DND-41 (cell line): ENCODE data around the gene STARD10.

ENCODE experiments used
- ATAC-seq: fragments of 200-7000 bp; cut with Tn5 transposase; 3 replicates; pipeline ENCODE4 v1.9.1; 2021; ENCODE audit warnings: low read depth; ENCODE audit not compliant: insufficient read depth
- DNase-seq: peaks from one replicate; pipeline ENCODE4 v3.0.0-alpha.2; 2020
- H2AFZ ChIP-seq: 2 replicates; pipeline ENCODE4 v1.6.0; 2012; ENCODE audit warnings: low read depth, low read length
- H3K27ac ChIP-seq: 2 replicates; pipeline ENCODE4 v1.5.1; 2012; ENCODE audit warnings: low read length, inconsistent platforms
- H3K27me3 ChIP-seq: fragments of 200-600 bp; sonication (generic); 2 replicates; pipeline ENCODE4 v1.6.0; 2012; ENCODE audit warnings: low read length, mild to moderate bottlenecking, inconsistent platforms; ENCODE audit not compliant: insufficient read depth, poor library complexity
- H3K36me3 ChIP-seq: 2 replicates; pipeline ENCODE4 v1.5.1; 2012; ENCODE audit warnings: low read length, inconsistent platforms; ENCODE audit not compliant: insufficient read depth
- H3K4me1 ChIP-seq: 2 replicates; pipeline ENCODE4 v1.5.1; 2012; ENCODE audit warnings: mild to moderate bottlenecking, low read length; ENCODE audit not compliant: insufficient read depth
- H3K4me2 ChIP-seq: 2 replicates; pipeline ENCODE4 v1.6.0; 2012; ENCODE audit warnings: mild to moderate bottlenecking, moderate library complexity, low read length, inconsistent platforms; ENCODE audit not compliant: insufficient read depth
- H3K4me3 ChIP-seq, 2 experiments: fragments of 200-600 bp in 1 of 2; shearing (Covaris generic) in 1 of 2; 2 replicates each; pipeline ENCODE4 v1.5.1; 2012 to 2016; ENCODE audit warnings: inconsistent platforms in 2 of 2, low read length in 2 of 2, mild to moderate bottlenecking in 2 of 2, low read depth in 1 of 2, moderate library complexity in 1 of 2
- H3K79me2 ChIP-seq: 2 replicates; pipeline ENCODE4 v1.6.0; 2012; ENCODE audit warnings: low read length, inconsistent platforms; ENCODE audit not compliant: insufficient read depth
- H3K9ac ChIP-seq: 2 replicates; pipeline ENCODE4 v1.6.0; 2012; ENCODE audit warnings: low read depth, mild to moderate bottlenecking, inconsistent platforms, low read length, moderate library complexity
- H3K9me3 ChIP-seq: 2 replicates; pipeline ENCODE4 v1.5.1; 2012; ENCODE audit warnings: low read length, moderate library complexity, mild to moderate bottlenecking, inconsistent platforms; ENCODE audit not compliant: insufficient read depth, severe bottlenecking
- H4K20me1 ChIP-seq: 2 replicates; pipeline ENCODE4 v1.6.0; 2012; ENCODE audit warnings: low read length; ENCODE audit not compliant: insufficient read depth
- EZH2 ChIP-seq: IDR thresholded peaks from 3 replicates; pipeline ENCODE4 v1.6.1; 2012; ENCODE audit warnings: borderline replicate concordance, low read depth, mild to moderate bottlenecking, moderate library complexity, low read length, inconsistent platforms; ENCODE audit not compliant: severe bottlenecking
- TF ChIP-seq, protein P1 (sequence below): IDR thresholded peaks from 2 replicates; pipeline ENCODE4 v1.5.1; 2012; ENCODE audit warnings: borderline replicate concordance, low read length, moderate library complexity, mild to moderate bottlenecking; ENCODE audit not compliant: poor library complexity, severe bottlenecking; ENCODE audit errors: extremely low read depth

The STARD10 gene

DNA sequence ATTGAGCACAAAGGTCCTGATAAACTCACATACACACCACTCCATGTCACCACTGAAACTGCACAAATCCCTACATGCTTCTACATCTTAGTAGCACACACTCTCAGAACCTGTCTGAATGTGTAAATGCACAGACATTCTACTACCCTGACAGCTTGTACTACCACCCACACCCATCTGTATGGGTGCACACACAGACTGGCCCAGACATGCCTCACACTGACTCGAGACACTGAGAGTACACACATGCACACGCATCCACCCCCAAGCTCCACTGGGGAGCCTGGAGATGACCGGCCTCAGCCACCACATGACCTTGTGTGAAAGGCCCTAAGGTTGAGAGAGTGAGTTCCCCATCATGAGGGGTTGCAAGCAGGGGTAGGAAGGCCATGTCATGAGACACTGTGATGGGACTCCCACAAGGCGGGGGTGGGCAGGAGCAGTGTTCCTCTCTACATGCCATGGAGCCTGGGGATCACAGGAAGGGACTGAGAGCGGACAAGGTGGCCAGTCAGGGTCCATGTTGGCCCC is 69.8 kb downstream of the STARD10 start:
- H3K4me3 ChIP-seq, result no peak overlapping the region
- DNase-seq (no peak), ATAC-seq (no peak)
- H3K9ac ChIP-seq, result no peak overlapping the region
- H3K4me2 ChIP-seq, result no peak overlapping the region
- H3K9me3 ChIP-seq, result no peaks in the 10 kb centered on the region
- TF ChIP-seq, protein P1, sequence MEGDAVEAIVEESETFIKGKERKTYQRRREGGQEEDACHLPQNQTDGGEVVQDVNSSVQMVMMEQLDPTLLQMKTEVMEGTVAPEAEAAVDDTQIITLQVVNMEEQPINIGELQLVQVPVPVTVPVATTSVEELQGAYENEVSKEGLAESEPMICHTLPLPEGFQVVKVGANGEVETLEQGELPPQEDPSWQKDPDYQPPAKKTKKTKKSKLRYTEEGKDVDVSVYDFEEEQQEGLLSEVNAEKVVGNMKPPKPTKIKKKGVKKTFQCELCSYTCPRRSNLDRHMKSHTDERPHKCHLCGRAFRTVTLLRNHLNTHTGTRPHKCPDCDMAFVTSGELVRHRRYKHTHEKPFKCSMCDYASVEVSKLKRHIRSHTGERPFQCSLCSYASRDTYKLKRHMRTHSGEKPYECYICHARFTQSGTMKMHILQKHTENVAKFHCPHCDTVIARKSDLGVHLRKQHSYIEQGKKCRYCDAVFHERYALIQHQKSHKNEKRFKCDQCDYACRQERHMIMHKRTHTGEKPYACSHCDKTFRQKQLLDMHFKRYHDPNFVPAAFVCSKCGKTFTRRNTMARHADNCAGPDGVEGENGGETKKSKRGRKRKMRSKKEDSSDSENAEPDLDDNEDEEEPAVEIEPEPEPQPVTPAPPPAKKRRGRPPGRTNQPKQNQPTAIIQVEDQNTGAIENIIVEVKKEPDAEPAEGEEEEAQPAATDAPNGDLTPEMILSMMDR, result no peak
- TF ChIP-seq EZH2, result no peak
- H4K20me1 ChIP-seq, result peaks cover 19% of the 10 kb centered on the region; the same call in 1 of the 2 replicates
- H3K27me3 ChIP-seq, result no peaks in the 10 kb centered on the region
- peaks cover 46% of the 10 kb centered on the region for H3K36me3 ChIP-seq
- no peak overlapping the region for H3K27ac ChIP-seq
- peaks cover 33% of the 10 kb centered on the region for H3K4me1 ChIP-seq
- H3K79me2 ChIP-seq, result peaks cover 64% of the 10 kb centered on the region
- no peak overlapping the region for H2AFZ ChIP-seq

DNA sequence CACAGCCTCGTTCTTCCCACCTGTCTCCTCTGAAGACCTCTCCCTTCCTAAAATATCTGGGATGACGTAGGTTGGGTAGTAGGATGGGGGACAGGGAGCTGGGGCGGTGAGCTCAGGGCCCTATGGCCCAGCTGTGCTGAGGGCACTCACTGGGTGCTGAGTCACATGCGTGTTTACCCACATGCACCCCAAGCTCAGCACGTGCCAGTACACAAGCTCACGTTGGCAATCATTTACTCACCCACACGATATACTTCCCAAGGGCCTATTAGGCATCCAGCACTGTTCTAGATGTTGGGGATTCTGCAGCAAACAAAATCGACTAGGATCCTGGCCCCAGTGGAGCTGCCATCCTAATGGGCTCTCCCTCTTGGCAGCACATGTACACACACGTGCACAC is 70.3 kb downstream of the STARD10 start:
- H4K20me1 ChIP-seq, result peaks cover 24% of the 10 kb centered on the region; the same call in 1 of the 2 replicates
- no peak for DNase-seq
- H3K4me3 ChIP-seq, result no peak overlapping the region
- H3K9me3 ChIP-seq, result no peaks in the 10 kb centered on the region
- H3K4me1 ChIP-seq, result peaks cover 33% of the 10 kb centered on the region
- H3K4me2 ChIP-seq, result no peak overlapping the region
- no peak for ATAC-seq
- H3K27me3 ChIP-seq, result no peaks in the 10 kb centered on the region
- H3K9ac ChIP-seq, result no peak overlapping the region
- no peak overlapping the region for H2AFZ ChIP-seq
- TF ChIP-seq, protein P1, result no peak
- no peak overlapping the region for H3K27ac ChIP-seq
- peaks cover 70% of the 10 kb centered on the region for H3K79me2 ChIP-seq
- peaks cover 52% of the 10 kb centered on the region for H3K36me3 ChIP-seq

DNA sequence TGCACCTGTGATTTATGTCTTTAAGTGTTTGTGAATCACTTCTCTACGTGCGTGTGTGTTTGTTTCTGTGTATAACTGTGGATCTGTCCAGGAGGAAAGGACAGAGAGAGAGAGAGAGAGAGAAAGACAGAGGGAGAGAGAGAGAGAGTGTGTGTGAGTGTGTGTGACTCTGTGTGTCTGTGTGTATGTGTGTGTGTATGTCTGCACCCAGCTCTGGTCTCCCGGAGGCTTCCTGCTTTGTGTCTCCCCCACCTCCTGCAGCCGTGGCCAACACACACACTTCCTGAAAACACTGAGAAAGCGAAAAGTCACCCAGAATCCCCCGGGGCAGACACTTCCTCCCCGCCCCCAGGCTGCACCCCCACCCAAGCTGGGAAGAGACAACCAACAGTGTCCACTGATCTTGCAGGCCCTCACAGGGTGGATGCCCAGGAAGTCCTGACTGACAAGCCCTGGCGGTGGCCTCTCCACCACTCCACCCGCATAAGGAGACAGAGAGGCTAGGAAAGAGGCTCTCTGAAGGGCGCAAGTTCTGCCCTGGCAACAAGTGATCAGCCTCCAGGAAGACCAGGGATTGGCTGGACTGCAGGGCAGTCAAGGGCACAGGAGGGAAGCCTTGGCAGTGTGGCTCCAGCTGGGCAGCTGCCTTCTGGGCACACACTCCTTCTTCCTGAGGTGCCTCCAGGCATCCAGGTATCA is 71.6 kb downstream of the STARD10 start:
- peak overlapping the region; percentile 95 for H3K27ac ChIP-seq
- no peaks in the 10 kb centered on the region for H3K9me3 ChIP-seq
- peaks cover 33% of the 10 kb centered on the region for H3K4me1 ChIP-seq
- H3K9ac ChIP-seq, result peak overlapping the region; percentile 75
- peak overlapping the region; percentile 94 for H3K4me2 ChIP-seq
- ATAC-seq (peak; percentile 90), DNase-seq (peak; percentile 90)
- H3K27me3 ChIP-seq, result no peaks in the 10 kb centered on the region
- TF ChIP-seq EZH2, result no peak
- TF ChIP-seq, protein P1, result no peak
- peak overlapping the region; percentile 25 to 67; a peak in 3 of 4 replicates for H3K4me3 ChIP-seq
- peaks cover 80% of the 10 kb centered on the region for H3K79me2 ChIP-seq
- H2AFZ ChIP-seq, result peak overlapping the region; percentile 88
- peaks cover 63% of the 10 kb centered on the region for H3K36me3 ChIP-seq
- peaks cover 33% of the 10 kb centered on the region; the same call in 1 of the 2 replicates for H4K20me1 ChIP-seq
